ENCODE results near the gene SLC22A17. TPM values are rescaled to one million over a fixed set of nuclear protein-coding genes. Genes with fewer than 3 reads are reported as not detected.
A peak's percentile ranks its signal among the peaks of the same experiment; 100 is the strongest.

SLC22A17 gene
- total and polyA plus RNA-seq, 2 of the 13 experiments (the other 11 are each of a cell fraction or from before 2014, with no cell fraction given), result 0.95 to 1.1 TPM

GRCh38 chr14:23326491-23327332 lies 26.0 kb downstream of the SLC22A17 start (continued):
- TF ChIP-seq ZNF34 (CRISPR knock-in tag; IDR thresholded peaks at IDR 0.05; ENCODE audit: borderline replicate concordance) (no peak), ZBTB4 (CRISPR knock-in tag; IDR thresholded peaks at IDR 0.05; ENCODE audit: borderline replicate concordance) (peak; percentile 29; the same call in 1 of the 2 replicates), JUN (CRISPR knock-in tag; IDR thresholded peaks at IDR 0.05) (no peak), FOXO4 (CRISPR knock-in tag; conservative IDR thresholded peaks at IDR 0.05) (0 out of 2 replicates have a peak, but pooled peaks have one; percentile 78), TBX2 (CRISPR knock-in tag; IDR thresholded peaks at IDR 0.05; ENCODE audit: borderline replicate concordance) (0 out of 2 replicates have a peak, but pooled peaks have one; percentile 23), ZKSCAN8 (CRISPR knock-in tag; IDR thresholded peaks at IDR 0.05; ENCODE audit: borderline replicate concordance) (no peak), ZNF775 (CRISPR knock-in tag; IDR thresholded peaks at IDR 0.05; ENCODE audit: borderline replicate concordance) (no peak; the same call in 1 of the 2 replicates), GTF2F1 (IDR thresholded peaks at IDR 0.05; ENCODE audit: low read length) (no peak), SNRNP70 (IDR thresholded peaks at IDR 0.05; ENCODE audit: low read depth, low read length) (no peak), FOXK1 (CRISPR knock-in tag; IDR thresholded peaks at IDR 0.05; ENCODE audit: borderline replicate concordance, low read depth) (no peak), ZNF264 (CRISPR knock-in tag; IDR thresholded peaks at IDR 0.05) (no peak), ZNF432 (CRISPR knock-in tag; IDR thresholded peaks at IDR 0.05; ENCODE audit: borderline replicate concordance) (no peak), ZNF563 (CRISPR knock-in tag; IDR thresholded peaks at IDR 0.05) (no peak), ZNF382 (CRISPR knock-in tag; IDR thresholded peaks at IDR 0.05; ENCODE audit: borderline replicate concordance) (no peak), ZNF17 (CRISPR knock-in tag; IDR thresholded peaks at IDR 0.05) (no peak), ZNF552 (CRISPR knock-in tag; IDR thresholded peaks at IDR 0.05; ENCODE audit: borderline replicate concordance) (no peak), ZNF350 (CRISPR knock-in tag; IDR thresholded peaks at IDR 0.05; ENCODE audit: borderline replicate concordance, low read depth) (no peak)
